Cardiac septum (tissue), 1 donor: Measurements from ENCODE around the gene GCC2. TPM values are rescaled to one million over a fixed set of nuclear protein-coding genes. Genes with fewer than 3 reads are reported as not detected.
"Not testable (repeated sequence)": the region's sequence is repeated elsewhere in the genome, so short reads cannot be mapped to it uniquely, and the experiment has no call there.

Experiments used
- DNase-seq: peaks from one replicate; pipeline ENCODE4 v3.0.0-alpha.2; 2020; ENCODE audit warnings: low spot score
- intact Hi-C: fragments of 100-400 bp; cut with DNase I; formaldehyde crosslinking; loops from one replicate; pipeline ENCODE4 v1.14.0; 2022
- long read RNA-seq: library from polyadenylated mRNA; unstranded; transcript quantifications from one replicate; pipeline ENCODE4 v2.0.0, GENCODE V29; 2021
- total RNA-seq: library from RNA; stranded (reverse); fragmentation: NEBNext Ultra II Directional; extraction: Animal tissue kit (Norgen Biotek cat#: 25700); gene quantifications from one replicate; pipeline ENCODE4 v1.2.1, GENCODE V29; 2021
- donor health status: DM: no; HTN: no; CAD: no.

GCC2 gene
- 22.0 TPM for total RNA-seq
- long read RNA-seq, partial matches to known transcripts, result 21 of 26 reads
- long read RNA-seq, other reads (novel, unspliced or antisense), result 4 of 26 reads

- intact Hi-C loops, result loop anchor here (5.0 kb wide), 1 partner anchor 128 kb away; no protein-coding TSS in a partner anchor
- peak; percentile 98 for DNase-seq
Observed at GRCh38 chr2:108448678-108449409, at the start of gene GCC2. GCC2 (plus strand) TSS chr2:108449206; CDS start chr2:108449275, 69 bp downstream.

- no peak for DNase-seq
- intact Hi-C loops, result no loop called here
Observed at GRCh38 chr2:108399479-108399878, 49.5 kb upstream of the GCC2 start.

- intact Hi-C loops, result no loop called here
- no peak for DNase-seq
Observed at GRCh38 chr2:108401800-108402199, 47.2 kb upstream of the GCC2 start.

- DNase-seq, result no peak
- intact Hi-C loops, result no loop called here
Observed at GRCh38 chr2:108403494-108403893, 45.5 kb upstream of the GCC2 start.

GRCh38 chr2:108404784-108405397, 44.1 kb upstream of the GCC2 start:
- intact Hi-C loops, result no loop called here
- DNase-seq, result no peak

- intact Hi-C loops, result no loop called here
- no peak for DNase-seq
Observed at GRCh38 chr2:108407864-108408729, 40.9 kb upstream of the GCC2 start.

GRCh38 chr2:108409768-108410167, 39.2 kb upstream of the GCC2 start:
- DNase-seq, result no peak
- intact Hi-C loops, result no loop called here

- intact Hi-C loops, result no loop called here
- DNase-seq, result no peak
Observed at GRCh38 chr2:108412995-108413710, 35.9 kb upstream of the GCC2 start.

GRCh38 chr2:108413711-108414095, 35.3 kb upstream of the GCC2 start:
- DNase-seq, result no peak
- intact Hi-C loops, result no loop called here

- no peak for DNase-seq
- intact Hi-C loops, result no loop called here
Observed at GRCh38 chr2:108414256-108414876, 34.6 kb upstream of the GCC2 start.

GRCh38 chr2:108414945-108415344, 34.1 kb upstream of the GCC2 start:
- DNase-seq, result no peak
- intact Hi-C loops, result no loop called here

- no peak for DNase-seq
- intact Hi-C loops, result no loop called here
Observed at GRCh38 chr2:108417254-108417653, 31.8 kb upstream of the GCC2 start.

GRCh38 chr2:108418416-108418815, 30.6 kb upstream of the GCC2 start:
- intact Hi-C loops, result no loop called here
- no peak for DNase-seq

- intact Hi-C loops, result no loop called here
- no peak for DNase-seq
Observed at GRCh38 chr2:108423067-108423466, 25.9 kb upstream of the GCC2 start.

- intact Hi-C loops, result no loop called here
- DNase-seq, result no peak
Observed at GRCh38 chr2:108423502-108424251, 25.3 kb upstream of the GCC2 start.

GRCh38 chr2:108428286-108429009, 20.6 kb upstream of the GCC2 start:
- intact Hi-C loops, result no loop called here
- DNase-seq, result no peak

GRCh38 chr2:108435578-108435977, 13.4 kb upstream of the GCC2 start:
- DNase-seq, intact Hi-C loops: not testable (repeated sequence)

- intact Hi-C loops, result no loop called here
- no peak for DNase-seq
Observed at GRCh38 chr2:108436976-108437375, 12.0 kb upstream of the GCC2 start.
